GM19467 (cell line): Measurements from ENCODE around the gene ABHD14A.

Experiments
- ATAC-seq: cut with Tn5 transposase; IDR thresholded peaks from one replicate; pipeline ENCODE4 v1.9.1; 2021; ENCODE audit warnings: mild to moderate bottlenecking, moderate library complexity; ENCODE audit not compliant: unreplicated experiment

Gene ABHD14A

GRCh38 chr3:51940648-51941462 is 34.0 kb upstream of the ABHD14A start:
- no peak for ATAC-seq

DNA sequence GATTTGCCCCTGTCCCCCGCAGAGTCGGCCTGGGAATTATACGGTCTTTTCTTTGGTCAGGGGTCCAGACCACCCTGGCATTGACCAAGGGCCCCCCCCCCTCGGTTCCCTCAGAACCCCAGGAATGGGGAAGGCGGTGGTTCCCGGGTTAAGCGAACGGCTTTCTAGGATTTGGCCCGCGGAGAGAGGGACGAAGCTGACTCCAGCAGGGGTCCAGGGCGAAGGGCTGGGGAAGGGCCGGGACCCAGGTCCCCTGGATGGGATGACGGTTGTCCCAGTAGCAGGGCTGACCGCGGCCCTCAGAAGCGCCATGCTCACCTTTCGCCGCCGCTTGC is 33.4 kb upstream of the ABHD14A start:
- ATAC-seq = no peak

DNA sequence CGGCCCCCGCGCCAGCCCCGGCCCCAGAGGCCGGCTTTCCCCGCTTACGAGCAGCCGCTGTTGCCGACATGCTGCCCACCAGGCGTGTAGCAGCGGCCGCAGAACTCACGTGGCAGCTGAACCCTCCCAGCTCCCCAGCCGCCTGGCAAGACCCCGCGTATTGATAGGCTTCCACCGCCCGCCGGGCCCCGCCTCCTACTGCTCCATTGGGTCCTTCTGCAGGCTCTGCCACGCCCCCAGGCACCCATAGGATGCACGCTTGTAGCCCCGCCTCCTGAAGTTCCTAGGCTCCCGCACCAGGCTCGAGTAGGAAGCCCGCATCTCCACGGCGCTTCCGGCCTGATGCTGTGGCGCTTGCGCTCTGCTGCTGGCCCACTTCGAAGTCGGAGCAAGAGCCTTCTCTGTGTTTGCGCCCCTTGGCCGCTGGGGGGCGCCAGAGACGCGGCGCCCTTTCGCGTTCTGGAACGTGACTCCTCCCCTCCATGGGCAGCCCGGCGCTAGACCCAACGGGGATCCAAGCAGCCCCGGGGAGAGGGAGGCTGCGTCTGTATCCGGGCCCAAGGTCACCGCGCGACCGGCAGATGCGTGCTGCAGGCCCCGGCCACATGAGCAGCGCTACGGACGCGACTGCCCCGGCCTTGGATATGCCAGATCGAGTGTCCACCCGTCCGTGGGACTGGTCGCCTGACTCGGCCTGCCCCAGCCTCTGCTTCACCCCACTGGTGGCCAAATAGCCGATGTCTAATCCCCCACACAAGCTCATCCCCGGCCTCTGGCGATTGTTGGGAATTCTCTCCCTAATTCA is 32.9 kb upstream of the ABHD14A start, which contains the start of the genes PARP3 and RRP9:
PARP3 (plus strand) TSS at position 566 of the 805 bp plus-strand sequence. CDS start 993 bp downstream, outside the sequence.
RRP9 (minus strand) TSS at position 107 of the 805 bp plus-strand sequence; CDS start at position 70, 37 bp downstream.
- peak; percentile 90 for ATAC-seq

- no peak for ATAC-seq
Measured at GRCh38 chr3:51942603-51943450, 32.0 kb upstream of the ABHD14A start.

DNA sequence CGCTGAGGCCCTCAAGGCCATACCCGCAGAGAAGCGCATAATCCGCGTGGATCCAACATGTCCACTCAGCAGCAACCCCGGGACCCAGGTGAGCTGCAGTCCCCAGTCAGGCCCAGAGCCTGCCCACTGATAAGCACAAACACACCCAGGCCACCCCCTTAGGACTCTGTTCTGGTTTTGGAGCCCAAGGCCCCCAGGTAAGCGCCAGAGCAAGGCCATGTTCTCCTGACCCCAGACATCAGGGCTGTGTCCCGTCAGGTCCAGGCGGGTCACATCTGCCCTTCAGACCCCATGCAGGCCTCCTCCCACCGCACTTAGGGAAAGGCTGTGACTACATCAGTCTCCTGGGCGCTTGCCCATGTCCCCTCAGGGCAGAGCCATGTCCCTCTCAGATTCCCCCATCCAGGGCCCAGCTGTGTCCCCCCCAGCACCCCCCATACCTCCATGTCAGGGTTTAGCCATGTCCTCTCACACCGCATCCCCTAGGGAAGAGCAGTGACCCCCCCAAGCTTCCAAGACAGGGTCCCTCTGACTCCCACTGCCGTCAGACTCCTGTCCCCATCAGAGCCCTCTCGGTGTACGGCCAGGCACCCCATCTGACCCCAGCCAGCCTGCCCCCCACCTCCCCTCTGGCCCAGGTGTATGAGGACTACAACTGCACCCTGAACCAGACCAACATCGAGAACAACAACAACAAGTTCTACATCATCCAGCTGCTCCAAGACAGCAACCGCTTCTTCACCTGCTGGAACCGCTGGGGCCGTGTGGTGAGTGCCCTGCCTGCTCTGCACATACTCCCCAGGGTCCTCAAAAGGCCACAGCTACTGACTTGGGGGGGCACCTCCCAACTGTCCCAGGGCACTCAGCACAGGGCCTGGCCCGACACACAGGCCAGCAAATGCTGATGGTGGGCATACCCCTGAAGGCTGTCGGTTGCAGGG is 31.1 kb upstream of the ABHD14A start:
- no peak for ATAC-seq

- ATAC-seq = no peak
Measured at GRCh38 chr3:51944451-51945021, 30.3 kb upstream of the ABHD14A start.

GRCh38 chr3:51945031-51945840 is 29.6 kb upstream of the ABHD14A start:
- ATAC-seq = no peak

DNA sequence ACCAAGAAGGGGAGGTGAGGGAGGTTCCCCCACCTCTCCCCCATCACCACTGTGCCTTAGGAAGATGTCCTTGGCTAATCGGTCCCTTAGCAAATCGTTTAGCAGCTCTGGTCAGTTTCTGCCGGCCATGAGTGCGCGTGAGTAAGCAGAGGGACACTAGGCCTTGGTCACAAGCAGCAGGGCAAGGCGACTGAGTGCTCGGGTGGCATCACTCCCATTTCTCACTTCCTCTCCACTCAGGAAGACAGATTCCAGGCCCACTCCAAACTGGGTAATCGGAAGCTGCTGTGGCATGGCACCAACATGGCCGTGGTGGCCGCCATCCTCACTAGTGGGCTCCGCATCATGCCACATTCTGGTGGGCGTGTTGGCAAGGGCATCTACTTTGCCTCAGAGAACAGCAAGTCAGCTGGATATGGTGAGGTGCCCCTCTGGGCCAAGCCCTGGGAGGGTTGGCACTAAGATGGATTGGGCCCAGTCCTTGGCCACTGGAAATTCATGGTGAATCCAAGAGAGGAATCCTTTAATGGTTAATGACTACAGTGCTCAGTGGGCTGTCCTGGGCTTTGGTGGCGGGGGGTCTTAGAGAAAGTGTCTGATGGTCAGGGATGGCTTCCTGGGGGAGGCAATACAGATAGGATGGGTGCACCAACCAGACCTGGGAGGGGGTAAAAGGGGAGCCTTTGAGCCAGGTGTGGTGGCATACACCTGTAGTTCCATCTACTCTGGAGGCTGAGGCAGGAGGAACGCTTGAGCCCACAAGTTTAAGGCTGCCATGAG is 28.7 kb upstream of the ABHD14A start:
- ATAC-seq = no peak

GRCh38 chr3:51946796-51947195 is 28.1 kb upstream of the ABHD14A start:
- no peak for ATAC-seq

DNA sequence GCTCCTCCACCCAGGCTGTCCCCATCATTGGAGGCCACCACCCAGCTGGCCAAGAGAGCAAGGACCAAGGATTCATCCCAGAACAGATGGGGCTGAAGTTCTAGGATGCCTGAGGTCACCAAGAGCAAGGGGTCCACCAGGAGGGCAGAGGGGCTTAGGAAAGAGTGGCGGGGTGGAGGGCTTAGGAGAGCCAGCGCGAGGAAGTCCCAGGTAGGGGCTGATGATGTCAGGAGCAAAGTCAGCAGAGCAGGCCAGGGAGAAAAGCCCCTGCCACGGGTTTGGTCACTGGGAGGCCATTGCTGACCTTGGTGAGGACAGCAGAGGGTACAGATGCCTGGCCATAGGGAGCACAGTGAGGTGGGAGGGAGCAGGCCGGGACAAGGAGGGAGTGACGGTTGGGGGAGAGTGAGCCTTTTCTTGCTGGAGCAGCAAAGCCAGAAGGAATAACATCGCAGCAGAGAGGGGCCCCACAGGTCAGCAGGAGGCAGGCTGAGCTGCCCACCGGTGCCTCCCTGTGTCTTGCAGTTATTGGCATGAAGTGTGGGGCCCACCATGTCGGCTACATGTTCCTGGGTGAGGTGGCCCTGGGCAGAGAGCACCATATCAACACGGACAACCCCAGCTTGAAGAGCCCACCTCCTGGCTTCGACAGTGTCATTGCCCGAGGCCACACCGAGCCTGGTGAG is 27.5 kb upstream of the ABHD14A start:
- ATAC-seq = no peak

DNA sequence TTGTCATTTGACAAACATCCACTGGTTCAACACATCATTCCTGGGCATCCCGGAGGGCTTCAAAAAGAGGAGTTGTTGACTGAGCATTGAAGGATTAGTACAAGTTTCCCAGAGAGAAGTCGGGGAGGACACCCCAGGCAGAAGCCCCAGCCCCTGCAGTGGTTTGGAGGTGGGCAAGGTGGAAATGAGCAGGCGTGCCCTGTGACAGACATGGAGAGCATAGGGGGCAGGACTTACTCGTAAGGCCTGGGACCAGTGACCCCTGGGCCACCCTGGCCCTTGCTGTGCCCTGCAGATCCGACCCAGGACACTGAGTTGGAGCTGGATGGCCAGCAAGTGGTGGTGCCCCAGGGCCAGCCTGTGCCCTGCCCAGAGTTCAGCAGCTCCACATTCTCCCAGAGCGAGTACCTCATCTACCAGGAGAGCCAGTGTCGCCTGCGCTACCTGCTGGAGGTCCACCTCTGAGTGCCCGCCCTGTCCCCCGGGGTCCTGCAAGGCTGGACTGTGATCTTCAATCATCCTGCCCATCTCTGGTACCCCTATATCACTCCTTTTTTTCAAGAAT is 26.8 kb upstream of the ABHD14A start:
- no peak for ATAC-seq

GRCh38 chr3:51949121-51949520 is 25.7 kb upstream of the ABHD14A start:
- ATAC-seq = no peak

GRCh38 chr3:51950899-51951298 is 24.0 kb upstream of the ABHD14A start:
- ATAC-seq = no peak

- ATAC-seq = no peak
Measured at GRCh38 chr3:51953445-51953844, 21.4 kb upstream of the ABHD14A start.

- no peak for ATAC-seq
Measured at GRCh38 chr3:51954105-51954504, 20.8 kb upstream of the ABHD14A start.

- no peak for ATAC-seq
Measured at GRCh38 chr3:51954713-51955112, 20.2 kb upstream of the ABHD14A start.
